ENCODE data around the gene RFESD.

GRCh38 chr5:95673081-95673480 lies 26.5 kb downstream of the RFESD start:
- TF ChIP-seq EZH2 (IDR thresholded peaks at IDR 0.05) (no peak), POLR2AphosphoS5 (IDR thresholded peaks at IDR 0.05; ENCODE audit: borderline replicate concordance, low read depth, low read length) (no peak)

Measured in SK-N-MC (cell line).